SK-N-SH treated with all-trans-retinoic acid at 6 μM for 48 hours (cell line): ENCODE measurements around the gene FASLG.

ENCODE experiments used
- ARNTL ChIP-seq: fragments of 450-650 bp; formaldehyde crosslinking; IDR thresholded peaks from 2 replicates; pipeline ENCODE4 v1.5.0; 2020; ENCODE audit warnings: low read depth, mild to moderate bottlenecking, moderate library complexity, borderline replicate concordance
- BACH2 ChIP-seq: fragments of 250-450 bp; sonication (Bioruptor Pico); IDR thresholded peaks from 2 replicates; pipeline ENCODE4 v1.9.0; 2021; ENCODE audit warnings: mild to moderate bottlenecking, borderline replicate concordance
- ESRRG ChIP-seq: fragments of 250-450 bp; sonication (Bioruptor Pico); IDR thresholded peaks from 2 replicates; pipeline ENCODE4 v1.6.1; 2021; ENCODE audit warnings: mild to moderate bottlenecking
- ISL1 ChIP-seq: fragments of 250-450 bp; sonication (Bioruptor Pico); IDR thresholded peaks from 2 replicates; pipeline ENCODE4 v2.1.2; 2022; ENCODE audit warnings: mild to moderate bottlenecking, moderate library complexity
- OSR1 ChIP-seq: fragments of 250-450 bp; sonication (Bioruptor Pico); IDR thresholded peaks from 2 replicates; pipeline ENCODE4 v1.8.0; 2022; ENCODE audit warnings: moderate library complexity, mild to moderate bottlenecking, inconsistent platforms
- POU6F1 ChIP-seq: fragments of 250-450 bp; sonication (Bioruptor Pico); IDR thresholded peaks from 2 replicates; pipeline ENCODE4 v1.8.0; 2021; ENCODE audit warnings: low read depth, mild to moderate bottlenecking, moderate library complexity, borderline replicate concordance
- PPARA ChIP-seq: fragments of 250-450 bp; sonication (Bioruptor Pico); IDR thresholded peaks from 2 replicates; pipeline ENCODE4 v1.5.0; 2020; ENCODE audit warnings: mild to moderate bottlenecking, borderline replicate concordance
- RARB ChIP-seq: fragments of 250-450 bp; sonication (Bioruptor Pico); IDR thresholded peaks from 2 replicates; pipeline ENCODE4 v1.8.0; 2021; ENCODE audit warnings: mild to moderate bottlenecking, moderate library complexity
- TCF4 ChIP-seq: fragments of 250-450 bp; sonication (Bioruptor Pico); IDR thresholded peaks from 2 replicates; pipeline ENCODE4 v1.8.0; 2021; ENCODE audit warnings: mild to moderate bottlenecking, moderate library complexity, borderline replicate concordance
- ZC3H10 ChIP-seq: fragments of 250-450 bp; sonication (Bioruptor Pico); IDR thresholded peaks from 2 replicates; pipeline ENCODE4 v1.5.1; 2021; ENCODE audit warnings: mild to moderate bottlenecking, moderate library complexity
- ZFP3 ChIP-seq: fragments of 250-450 bp; sonication (Bioruptor Pico); IDR thresholded peaks from 2 replicates; pipeline ENCODE4 v1.5.0; 2020; ENCODE audit warnings: mild to moderate bottlenecking, moderate library complexity
- ZFP30 ChIP-seq: fragments of 450-650 bp; formaldehyde crosslinking; IDR thresholded peaks from 2 replicates; pipeline ENCODE4 v1.5.0; 2022; ENCODE audit warnings: mild to moderate bottlenecking, moderate library complexity
- TF ChIP-seq, protein P1 (sequence below): fragments of 250-450 bp; sonication (Bioruptor Pico); IDR thresholded peaks from 2 replicates; pipeline ENCODE4 v1.8.0; 2020; ENCODE audit warnings: mild to moderate bottlenecking, moderate library complexity, borderline replicate concordance
- TF ChIP-seq, protein P2 (sequence below): fragments of 250-450 bp; sonication (Bioruptor Pico); IDR thresholded peaks from 2 replicates; pipeline ENCODE4 v1.5.0; 2020; ENCODE audit warnings: mild to moderate bottlenecking, moderate library complexity

DNA sequence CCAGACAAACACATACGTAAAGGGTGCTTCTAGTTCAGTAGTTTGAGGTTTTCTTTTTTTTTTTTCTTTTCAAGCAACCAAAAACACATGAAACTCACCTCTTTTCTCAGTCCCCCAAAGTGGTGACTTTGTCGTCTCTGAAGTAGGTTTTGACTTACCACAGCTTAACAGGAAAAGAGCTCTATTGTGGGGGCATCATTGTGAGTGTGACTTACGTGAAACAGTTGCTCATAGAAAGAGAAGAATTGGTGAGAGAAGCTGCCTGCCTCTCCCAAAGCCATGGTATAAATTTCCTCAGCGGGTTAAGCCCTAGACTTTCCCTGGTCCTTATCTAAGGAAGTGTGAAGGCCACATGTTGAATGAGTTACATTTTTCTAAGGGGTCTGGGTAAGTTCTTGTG lies 11.9 kb downstream of the FASLG start:
- TF ChIP-seq ESRRG (CRISPR knock-in tag), result no peak
- no peak for TF ChIP-seq ZFP30 (CRISPR knock-in tag)
- TF ChIP-seq TCF4 (CRISPR knock-in tag), result no peak
- TF ChIP-seq OSR1 (CRISPR knock-in tag), result no peak
- TF ChIP-seq BACH2, result no peak
- TF ChIP-seq POU6F1 (CRISPR knock-in tag), result no peak
- TF ChIP-seq, protein P1, sequence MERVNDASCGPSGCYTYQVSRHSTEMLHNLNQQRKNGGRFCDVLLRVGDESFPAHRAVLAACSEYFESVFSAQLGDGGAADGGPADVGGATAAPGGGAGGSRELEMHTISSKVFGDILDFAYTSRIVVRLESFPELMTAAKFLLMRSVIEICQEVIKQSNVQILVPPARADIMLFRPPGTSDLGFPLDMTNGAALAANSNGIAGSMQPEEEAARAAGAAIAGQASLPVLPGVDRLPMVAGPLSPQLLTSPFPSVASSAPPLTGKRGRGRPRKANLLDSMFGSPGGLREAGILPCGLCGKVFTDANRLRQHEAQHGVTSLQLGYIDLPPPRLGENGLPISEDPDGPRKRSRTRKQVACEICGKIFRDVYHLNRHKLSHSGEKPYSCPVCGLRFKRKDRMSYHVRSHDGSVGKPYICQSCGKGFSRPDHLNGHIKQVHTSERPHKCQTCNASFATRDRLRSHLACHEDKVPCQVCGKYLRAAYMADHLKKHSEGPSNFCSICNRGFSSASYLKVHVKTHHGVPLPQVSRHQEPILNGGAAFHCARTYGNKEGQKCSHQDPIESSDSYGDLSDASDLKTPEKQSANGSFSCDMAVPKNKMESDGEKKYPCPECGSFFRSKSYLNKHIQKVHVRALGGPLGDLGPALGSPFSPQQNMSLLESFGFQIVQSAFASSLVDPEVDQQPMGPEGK (CRISPR knock-in tag), result no peak
- TF ChIP-seq, protein P2, sequence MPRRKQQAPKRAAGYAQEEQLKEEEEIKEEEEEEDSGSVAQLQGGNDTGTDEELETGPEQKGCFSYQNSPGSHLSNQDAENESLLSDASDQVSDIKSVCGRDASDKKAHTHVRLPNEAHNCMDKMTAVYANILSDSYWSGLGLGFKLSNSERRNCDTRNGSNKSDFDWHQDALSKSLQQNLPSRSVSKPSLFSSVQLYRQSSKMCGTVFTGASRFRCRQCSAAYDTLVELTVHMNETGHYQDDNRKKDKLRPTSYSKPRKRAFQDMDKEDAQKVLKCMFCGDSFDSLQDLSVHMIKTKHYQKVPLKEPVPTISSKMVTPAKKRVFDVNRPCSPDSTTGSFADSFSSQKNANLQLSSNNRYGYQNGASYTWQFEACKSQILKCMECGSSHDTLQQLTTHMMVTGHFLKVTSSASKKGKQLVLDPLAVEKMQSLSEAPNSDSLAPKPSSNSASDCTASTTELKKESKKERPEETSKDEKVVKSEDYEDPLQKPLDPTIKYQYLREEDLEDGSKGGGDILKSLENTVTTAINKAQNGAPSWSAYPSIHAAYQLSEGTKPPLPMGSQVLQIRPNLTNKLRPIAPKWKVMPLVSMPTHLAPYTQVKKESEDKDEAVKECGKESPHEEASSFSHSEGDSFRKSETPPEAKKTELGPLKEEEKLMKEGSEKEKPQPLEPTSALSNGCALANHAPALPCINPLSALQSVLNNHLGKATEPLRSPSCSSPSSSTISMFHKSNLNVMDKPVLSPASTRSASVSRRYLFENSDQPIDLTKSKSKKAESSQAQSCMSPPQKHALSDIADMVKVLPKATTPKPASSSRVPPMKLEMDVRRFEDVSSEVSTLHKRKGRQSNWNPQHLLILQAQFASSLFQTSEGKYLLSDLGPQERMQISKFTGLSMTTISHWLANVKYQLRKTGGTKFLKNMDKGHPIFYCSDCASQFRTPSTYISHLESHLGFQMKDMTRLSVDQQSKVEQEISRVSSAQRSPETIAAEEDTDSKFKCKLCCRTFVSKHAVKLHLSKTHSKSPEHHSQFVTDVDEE (CRISPR knock-in tag), result no peak
- no peak for TF ChIP-seq ZC3H10
- no peak for TF ChIP-seq ZFP3 (CRISPR knock-in tag)
- TF ChIP-seq ISL1 (CRISPR knock-in tag), result no peak
- no peak for TF ChIP-seq RARB (CRISPR knock-in tag)
- TF ChIP-seq PPARA (CRISPR knock-in tag), result no peak
- TF ChIP-seq ARNTL, result no peak
